GM10266 (cell line): ENCODE measurements around the gene MTMR1.

Experiments used
- DNase-seq: peaks from one replicate; pipeline ENCODE4 v3.0.0; 2012; ENCODE audit errors: extremely low spot score
- CTCF ChIP-seq: IDR thresholded peaks from 2 replicates; pipeline ENCODE4 v1.5.1; 2012; ENCODE audit warnings: mild to moderate bottlenecking, low read depth; ENCODE audit not compliant: control insufficient read depth, insufficient read depth; ENCODE audit errors: missing control alignments

Gene MTMR1

DNA sequence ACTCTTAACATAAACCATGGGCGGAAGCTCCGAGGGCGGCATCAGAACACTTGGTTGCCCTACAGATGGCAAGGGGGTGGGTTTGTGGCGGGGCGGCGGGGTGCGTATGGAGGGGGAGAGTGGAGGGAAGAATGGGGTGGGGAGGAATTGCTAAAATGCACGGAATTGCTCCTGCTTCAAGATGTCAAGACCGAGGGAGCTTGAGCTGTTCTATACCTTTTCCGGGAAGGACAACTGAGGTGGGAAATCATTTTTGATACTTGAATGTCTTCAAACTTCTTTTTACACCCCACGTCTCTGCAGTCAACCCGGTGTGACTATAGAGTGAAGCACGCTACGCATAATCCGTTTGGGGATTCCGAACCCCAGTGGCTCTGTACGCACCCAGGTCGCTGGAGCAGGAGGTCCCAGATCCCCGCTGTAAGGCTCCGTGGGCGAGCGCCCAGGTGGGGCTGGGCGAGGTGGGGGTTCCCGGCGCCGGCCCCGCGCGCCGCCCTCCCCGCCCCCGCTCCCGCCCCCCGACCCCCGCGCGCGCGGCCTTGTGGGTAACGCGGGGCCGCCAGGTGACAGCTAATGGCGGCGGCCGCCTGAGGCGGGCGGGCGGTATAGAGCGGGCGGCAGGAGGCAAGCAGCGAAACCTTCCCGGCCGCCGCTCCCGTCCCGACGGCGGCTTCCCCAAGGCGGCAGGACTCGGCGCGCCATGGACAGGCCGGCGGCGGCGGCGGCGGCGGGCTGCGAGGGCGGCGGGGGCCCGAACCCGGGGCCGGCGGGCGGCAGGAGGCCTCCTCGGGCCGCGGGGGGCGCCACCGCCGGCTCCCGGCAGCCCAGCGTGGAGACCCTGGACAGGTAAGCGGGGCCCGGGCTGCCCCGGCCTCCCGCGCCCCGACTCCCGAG, at the start of gene MTMR1:
Gene MTMR1 (plus strand): TSS at position 566 of the 894 bp plus-strand sequence. CDS start 135 bp downstream, at position 701.
- peak; percentile 71 for DNase-seq
- TF ChIP-seq CTCF: no peak

GRCh38 chrX:150643958-150644357, 49.2 kb upstream of the MTMR1 start:
- TF ChIP-seq CTCF: no peak
- no peak for DNase-seq

- no peak for TF ChIP-seq CTCF
These were observed 48.8 kb upstream of the MTMR1 start for GRCh38 chrX:150644422-150644821.

DNA sequence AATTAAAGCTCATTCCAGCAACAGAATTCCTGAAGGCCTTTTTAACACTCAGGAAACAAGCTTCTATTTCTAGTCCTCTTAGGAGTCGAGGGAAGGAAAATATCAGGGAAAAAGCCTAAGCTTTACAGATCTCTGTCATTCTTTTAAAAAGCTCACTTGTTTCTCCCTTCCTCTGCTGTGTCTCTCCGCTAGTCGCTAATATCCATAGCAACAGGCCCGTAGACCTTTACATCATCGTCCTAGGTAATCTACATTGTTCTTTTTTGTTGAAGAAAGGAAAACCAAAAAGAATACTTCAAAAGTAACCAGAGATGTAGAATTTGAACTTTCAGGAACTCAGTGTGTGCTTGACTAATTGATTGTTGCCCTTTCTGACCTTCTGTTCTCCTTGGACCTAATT, 45.9 kb upstream of the MTMR1 start:
- TF ChIP-seq CTCF: no peak
- DNase-seq: no peak

More at GRCh38 chrX:150644422-150644821, 48.8 kb upstream of the MTMR1 start:
- no peak for DNase-seq

GRCh38 chrX:150648296-150648940, 44.8 kb upstream of the MTMR1 start:
- no peak for TF ChIP-seq CTCF
- no peak for DNase-seq

DNA sequence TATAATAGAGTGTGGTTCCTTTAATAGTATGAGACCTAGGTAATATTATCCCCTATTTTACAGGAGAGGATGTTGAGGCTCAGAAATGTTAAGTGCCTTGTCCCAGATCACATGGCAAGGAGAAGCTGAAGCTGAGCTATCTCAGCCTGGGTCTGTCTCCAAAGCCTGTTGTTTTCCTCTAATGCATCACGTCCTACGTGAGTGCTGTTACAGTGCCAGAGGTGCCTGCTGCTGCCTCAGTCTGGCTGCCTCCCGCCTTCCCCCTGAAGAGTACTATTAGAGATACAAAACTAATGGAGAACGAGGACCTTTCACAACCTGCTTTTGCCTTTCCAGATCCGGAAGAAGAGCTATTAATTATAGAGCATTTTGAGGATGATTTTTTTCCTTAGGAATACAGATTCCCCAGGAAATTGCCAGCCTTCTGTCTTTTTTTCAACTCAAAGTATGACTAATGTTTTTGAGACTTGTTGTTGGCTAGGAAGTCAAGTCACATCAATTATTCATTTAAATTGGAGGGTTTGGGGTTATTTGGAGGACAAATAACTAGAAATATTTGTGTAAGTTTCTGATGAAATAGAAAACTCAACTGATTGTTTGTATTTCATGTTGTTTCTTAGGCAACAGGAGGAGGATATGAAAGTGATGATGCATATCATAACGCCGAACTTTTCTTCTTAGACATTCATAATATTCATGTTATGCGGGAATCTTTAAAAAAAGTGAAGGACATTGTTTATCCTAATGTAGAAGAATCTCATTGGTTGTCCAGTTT, 43.9 kb upstream of the MTMR1 start:
- TF ChIP-seq CTCF: no peak

More for the DNA sequence above, 43.9 kb upstream of the MTMR1 start:
- no peak for DNase-seq
